IPS-NIHi7 (cell line): ENCODE data around the gene CFAP107.
A peak's percentile ranks its signal among the peaks of the same experiment; 100 is the strongest.

ENCODE experiments used
- DNase-seq: peaks from one replicate; pipeline ENCODE4 v3.0.0; 2012; ENCODE audit warnings: mixed read lengths; ENCODE audit errors: extremely low spot score

The CFAP107 gene

DNA sequence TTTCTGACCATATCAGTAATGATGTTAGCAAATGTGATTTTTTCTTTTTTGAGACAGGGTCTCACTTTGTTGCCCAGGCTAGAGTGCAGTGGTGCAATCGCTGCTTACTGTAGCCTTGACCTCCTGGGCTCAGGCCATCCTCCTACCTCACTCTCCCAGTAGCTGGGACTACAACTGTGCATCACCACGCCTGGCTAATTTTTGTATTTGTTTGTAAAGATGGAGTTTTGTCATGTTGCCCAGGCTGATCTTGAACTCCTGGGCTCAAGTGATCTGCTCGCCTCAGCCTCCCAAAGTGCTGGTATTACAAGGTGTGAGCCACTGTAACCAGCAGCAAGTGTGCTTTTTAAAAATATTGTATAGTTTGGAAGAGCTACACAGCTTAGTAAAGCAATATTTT is 4.1 kb upstream of the CFAP107 start:
- DNase-seq = no peak

- DNase-seq = no peak
Measured at GRCh38 chr1:12745126-12745991, 641 bp upstream of the CFAP107 start.

DNA sequence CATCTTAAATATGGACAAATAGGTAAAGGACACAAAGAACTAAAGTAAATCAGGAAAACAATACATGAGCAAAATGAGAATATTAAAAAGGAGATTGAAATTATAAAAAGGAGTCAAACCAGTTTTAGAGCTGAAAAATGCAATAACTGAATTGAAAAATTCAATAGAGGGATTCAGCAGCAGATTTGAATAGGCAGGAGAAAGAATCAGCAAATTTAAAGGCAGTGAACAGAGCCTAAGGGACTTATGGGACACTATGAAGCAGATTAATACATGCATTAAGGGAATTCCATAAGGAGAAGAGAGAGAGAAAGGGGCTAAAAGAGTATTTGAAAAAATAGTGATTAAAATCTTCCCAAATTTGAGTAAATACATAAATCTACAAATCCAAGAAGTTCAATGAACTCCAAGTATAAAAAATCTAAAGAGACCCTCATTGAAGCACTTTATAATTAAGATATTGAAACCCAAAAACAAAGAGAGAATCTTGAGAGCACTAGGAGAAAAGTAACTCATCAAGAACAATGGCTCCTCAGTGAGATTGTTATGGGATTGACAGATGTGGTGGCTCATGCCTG is 2.9 kb downstream of the CFAP107 start:
- no peak for DNase-seq

DNA sequence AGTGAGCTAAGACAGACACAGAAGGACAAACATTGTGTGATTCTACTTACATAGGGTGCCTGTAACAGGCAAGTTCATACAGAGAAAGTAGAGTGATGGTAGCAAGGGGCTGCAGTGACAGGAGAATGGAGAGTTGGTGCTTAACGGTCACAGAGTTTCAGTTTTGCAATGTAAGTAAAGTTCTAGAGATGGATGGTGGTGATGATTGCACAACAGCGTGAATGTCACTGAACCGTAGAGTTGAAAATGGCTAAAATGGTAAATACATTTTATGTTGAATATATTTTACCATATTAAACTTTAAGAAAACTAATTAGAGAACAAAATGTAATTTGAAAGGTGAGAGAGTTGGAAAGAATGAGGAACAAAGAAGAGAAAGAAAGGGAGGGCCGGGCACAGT is 8.7 kb downstream of the CFAP107 start:
- no peak for DNase-seq

DNA sequence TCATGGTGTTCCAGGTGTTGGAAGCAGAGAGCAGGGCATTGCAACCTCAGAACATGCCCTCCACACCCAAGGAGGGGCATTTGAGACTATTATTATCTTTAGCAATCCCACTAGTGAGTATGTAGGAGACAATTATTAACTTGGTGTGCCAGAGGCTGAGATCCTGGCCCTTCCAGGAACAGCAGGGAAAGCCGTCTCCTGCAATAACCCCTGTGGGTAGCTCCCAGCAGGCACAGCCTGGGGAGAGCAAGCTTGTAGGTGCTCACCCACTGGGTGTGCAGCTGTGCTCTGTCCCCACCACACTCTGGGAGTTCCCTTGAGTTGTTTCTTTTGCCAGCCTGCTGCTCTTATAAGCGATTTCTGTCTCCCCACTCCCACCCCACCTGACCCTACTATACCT is 10.3 kb downstream of the CFAP107 start:
- no peak for DNase-seq

DNA sequence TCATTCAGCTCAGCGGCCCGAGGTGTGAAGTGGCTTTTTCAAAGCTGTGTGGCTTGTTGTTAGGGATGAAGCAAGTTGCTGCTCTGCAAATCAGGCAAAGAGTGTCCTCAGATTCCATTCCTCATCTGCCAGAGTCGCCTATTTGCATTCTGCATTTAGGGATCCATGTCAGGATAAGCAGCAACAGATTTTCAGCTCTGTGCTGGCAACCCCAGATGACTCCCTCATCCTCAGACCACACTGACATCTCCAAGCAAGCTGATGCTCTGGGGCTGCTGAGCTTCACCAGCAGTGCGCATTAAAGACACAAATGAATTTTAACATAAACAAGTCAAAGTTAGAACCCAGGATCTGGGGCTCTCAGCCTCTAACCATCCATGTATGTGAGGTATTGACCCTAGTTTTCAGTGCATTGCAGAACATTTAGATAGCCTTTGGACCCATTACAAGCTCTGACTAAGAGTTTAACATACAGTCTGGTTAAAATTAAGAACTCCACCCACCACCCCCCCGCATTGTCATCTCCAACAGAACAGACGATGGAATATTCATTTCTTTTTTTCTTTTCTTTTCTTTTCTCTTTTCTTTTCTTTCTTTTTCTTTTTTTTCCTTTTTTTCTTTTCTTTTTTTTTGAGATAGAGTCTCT is 10.9 kb downstream of the CFAP107 start:
- DNase-seq = no peak

DNA sequence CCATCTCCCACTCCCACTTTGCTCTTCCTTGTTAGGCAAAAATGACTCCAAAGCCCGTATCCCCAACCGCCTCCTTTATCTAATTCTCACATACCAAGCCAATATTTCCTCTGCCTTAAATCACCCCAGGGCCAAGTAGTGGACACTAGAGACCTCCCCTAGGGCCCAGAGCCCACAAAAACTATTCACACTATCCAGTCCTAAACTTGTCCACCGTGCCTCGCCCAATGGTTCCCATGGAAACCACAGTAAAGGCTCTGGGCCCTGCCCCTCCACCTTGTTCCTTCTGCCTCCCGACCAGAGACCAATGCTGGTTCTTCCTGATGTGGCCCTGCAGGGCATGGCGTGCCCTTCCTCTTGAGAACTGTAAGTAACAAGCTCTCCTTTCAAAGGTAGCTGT is 11.8 kb downstream of the CFAP107 start:
- DNase-seq = no peak

DNA sequence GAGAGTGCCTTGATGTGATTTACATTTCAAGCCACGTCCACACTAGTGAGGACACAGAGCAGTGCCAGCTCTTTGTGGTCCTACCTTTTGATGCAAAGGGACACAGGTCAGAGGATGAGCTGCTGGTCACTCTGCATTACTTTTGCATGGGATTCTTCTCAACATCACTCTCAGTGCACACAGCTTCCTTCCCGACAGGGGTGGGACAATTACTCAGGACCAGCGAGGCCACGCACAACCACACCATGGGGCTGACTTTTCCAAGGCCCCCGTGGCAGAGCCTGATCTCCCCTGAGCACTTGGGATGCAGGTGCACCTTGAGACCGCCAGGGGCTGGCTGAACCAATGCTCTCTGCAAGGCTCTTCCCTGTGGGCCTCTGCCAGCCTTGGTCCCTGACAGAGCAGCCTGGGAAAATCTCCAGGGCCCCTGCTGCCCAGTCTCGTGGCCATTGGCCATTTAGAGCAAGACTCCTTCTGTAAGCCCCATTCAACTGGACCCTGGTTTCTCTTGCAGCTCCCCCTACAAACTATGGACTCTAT is 14.3 kb downstream of the CFAP107 start:
- peak; percentile 79 for DNase-seq

DNA sequence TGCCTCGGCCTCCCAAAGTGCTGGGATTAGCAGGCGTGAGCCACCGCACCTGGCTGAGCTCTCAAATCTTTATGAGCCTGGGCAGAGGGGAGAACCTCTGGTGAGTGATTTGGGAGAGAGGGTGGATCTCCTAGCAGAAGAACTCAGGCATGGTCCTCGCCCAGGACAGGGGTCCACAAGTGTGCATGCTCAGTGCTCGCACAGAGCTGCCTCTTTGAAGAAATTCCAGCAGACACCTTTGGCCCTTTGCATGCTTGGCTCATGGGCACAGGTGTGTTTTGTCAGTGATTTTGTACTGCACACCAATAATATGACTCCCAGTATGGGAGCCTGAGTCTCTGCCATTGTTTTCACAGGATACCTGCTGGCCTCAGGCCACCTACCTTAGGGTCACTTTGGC is 15.8 kb downstream of the CFAP107 start:
- DNase-seq = no peak

GRCh38 chr1:12762766-12763165 is 16.8 kb downstream of the CFAP107 start:
- no peak for DNase-seq

- DNase-seq = no peak
Measured at GRCh38 chr1:12763479-12763878, 17.5 kb downstream of the CFAP107 start.

- peak; percentile 35 for DNase-seq
Measured at GRCh38 chr1:12764016-12764415, 18.0 kb downstream of the CFAP107 start.

DNA sequence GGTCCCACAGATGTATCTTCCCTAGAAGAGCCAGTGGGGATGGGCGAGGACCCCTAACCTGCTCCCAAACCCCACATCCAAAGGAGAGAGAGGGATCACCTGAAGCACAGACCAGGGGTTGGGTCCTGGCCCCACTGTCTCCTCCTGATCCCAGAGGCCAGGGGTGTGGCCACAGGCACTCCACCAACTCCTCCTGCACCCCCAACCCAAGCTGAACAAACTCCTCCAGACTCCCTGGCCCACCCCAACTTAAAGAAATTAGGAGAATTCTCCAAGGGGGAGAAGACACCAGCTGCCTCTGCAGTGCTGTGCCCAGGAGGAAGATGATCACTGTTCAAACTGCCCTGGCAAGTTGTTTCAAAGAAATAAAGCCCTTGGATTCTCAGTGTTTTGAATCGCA is 23.0 kb downstream of the CFAP107 start:
- no peak for DNase-seq

DNA sequence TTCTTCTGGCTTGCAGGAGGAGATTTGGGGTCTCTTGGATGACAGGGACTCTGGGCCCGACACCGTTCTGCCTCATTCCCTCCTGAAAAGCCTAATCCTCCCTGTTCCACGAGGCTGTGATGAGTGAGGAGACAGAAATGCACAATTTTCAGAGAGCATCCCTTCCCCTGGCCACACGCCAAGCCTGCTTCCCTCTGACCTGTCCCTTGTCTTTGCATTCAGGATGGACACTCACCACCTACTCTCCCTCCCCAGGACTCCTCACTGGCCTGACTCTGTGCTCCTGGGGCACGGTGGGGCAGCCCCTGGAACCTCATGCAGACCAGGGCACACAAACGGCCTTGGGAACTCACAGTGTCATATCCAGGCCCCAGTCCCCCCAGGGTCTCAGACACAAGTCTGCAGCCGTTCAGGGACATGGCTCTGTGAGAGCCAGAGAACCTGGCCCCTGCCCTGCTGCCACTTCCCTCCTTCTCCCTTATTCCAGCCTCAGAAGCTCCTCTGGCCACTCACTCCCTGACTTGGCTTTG is 24.0 kb downstream of the CFAP107 start:
- no peak for DNase-seq

DNA sequence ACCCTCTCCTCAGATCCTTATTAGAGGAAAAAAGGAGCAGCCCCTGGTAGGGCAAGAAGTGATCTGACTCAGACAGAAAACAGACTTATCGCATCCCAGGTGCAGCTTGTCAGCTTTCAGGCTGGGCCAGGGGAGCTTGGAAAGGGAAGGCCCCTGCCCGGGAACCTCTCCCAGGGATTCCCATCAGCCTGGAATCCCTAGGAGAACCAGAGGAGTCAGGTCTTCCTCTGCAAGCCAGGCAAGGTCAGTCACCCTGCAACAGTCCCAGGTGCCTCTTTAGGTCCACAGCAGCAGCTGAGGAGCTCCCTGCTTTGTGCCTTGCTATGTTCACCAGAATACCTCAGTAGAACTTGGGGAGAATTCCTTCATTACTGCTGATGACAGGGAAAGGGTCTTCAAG is 24.6 kb downstream of the CFAP107 start:
- DNase-seq = no peak

DNA sequence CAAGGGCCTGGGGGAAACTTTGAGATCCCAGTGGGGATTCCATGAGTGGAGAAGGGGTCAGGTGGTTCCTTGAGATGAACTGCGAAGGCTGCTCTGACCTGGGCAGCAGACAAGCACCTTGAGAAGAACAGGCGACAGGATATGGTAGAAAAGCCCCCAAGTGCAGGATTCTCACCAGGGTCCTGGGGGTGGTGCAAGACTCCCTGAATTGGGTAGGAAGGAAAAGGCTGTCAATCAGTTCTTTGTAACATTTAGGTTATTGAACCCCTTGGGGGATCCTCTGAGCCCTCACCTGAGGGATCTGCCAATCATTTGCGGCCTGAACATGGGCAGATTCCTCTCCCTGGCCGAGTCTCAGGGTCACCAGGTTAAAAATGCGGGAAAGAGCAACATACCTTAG is 25.2 kb downstream of the CFAP107 start:
- DNase-seq = no peak

- no peak for DNase-seq
Measured at GRCh38 chr1:12772520-12772919, 26.5 kb downstream of the CFAP107 start.

DNA sequence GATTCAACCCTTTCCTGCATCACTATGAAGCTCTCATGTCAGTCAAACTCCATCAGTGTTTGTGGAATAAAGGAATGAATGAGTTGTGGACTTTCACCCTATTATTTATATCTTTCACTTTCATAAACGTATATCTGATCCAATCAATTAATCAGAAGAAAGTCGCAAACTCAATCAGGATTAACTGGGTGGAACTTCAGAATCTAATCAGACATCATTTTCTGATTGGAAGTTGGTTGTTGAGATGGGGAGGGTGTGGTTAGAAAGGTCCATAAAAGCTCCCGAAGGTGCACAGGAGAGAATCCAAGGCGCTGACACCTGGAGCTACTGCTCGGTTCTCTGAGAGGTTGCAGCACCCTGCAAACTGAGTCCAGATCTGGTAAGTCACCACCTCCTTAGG is 27.4 kb downstream of the CFAP107 start, which contains the start of gene PRAMEF12:
Gene PRAMEF12, plus strand, starts transcription at position 301 of the 400 bp plus-strand sequence. CDS start 1,130 bp downstream, outside the sequence.
- no peak for DNase-seq

GRCh38 chr1:12774801-12775345 is 28.9 kb downstream of the CFAP107 start:
- DNase-seq = no peak

GRCh38 chr1:12775443-12775842 is 29.4 kb downstream of the CFAP107 start:
- no peak for DNase-seq

DNA sequence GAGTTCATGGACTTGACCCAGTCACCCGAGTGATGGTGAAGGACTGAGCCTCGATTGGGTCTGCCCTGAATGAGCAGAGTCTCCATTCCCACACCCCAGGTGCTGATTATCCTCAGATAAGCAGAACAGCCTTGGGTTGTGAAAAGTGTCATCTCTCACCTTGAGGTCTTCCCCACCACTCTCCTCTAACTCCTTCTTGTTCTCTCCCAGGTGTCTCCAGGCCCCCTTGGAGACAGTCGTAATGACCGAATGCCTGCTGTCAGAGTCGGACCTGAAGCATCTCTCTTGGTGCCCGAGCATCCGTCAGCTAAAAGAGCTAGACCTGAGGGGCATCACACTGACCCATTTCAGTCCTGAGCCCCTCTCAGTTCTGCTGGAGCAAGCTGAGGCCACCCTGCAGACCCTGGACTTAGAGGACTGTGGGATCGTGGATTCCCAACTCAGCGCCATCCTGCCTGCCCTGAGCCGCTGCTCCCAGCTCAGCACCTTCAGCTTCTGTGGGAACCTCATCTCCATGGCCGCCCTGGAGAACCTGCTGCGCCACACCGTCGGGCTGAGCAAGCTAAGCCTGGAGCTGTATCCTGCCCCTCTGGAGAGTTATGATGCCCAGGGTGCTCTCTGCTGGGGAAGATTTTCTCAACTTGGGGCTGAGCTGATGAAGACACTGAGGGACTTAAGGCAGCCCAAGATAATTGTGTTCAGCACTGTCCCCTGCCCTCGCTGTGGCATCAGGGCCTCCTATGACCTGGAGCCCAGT is 31.0 kb downstream of the CFAP107 start:
- DNase-seq = no peak
